ENCODE measurements around the gene FAM110C. TPM values are rescaled to one million over a fixed set of nuclear protein-coding genes. Genes with fewer than 3 reads are reported as not detected.
"Not testable (repeated sequence)": the region's sequence is repeated elsewhere in the genome, so short reads cannot be mapped to it uniquely, and the experiment has no call there.

The FAM110C gene
- total RNA-seq, 2 donors from 2014 or later, result 5.3 to 6.2 TPM

- ATAC-seq; intact Hi-C loops (cut with DNase I); DNase-seq: not testable (repeated sequence)
Observed at GRCh38 chr2:15916-16315, 30.4 kb downstream of the FAM110C start.

- ATAC-seq (peak; percentile 53 to 81), DNase-seq (peak; percentile 53)
- intact Hi-C loops (cut with DNase I), result no loop called here
Observed at GRCh38 chr2:11248-11941, 34.9 kb downstream of the FAM110C start.

DNA sequence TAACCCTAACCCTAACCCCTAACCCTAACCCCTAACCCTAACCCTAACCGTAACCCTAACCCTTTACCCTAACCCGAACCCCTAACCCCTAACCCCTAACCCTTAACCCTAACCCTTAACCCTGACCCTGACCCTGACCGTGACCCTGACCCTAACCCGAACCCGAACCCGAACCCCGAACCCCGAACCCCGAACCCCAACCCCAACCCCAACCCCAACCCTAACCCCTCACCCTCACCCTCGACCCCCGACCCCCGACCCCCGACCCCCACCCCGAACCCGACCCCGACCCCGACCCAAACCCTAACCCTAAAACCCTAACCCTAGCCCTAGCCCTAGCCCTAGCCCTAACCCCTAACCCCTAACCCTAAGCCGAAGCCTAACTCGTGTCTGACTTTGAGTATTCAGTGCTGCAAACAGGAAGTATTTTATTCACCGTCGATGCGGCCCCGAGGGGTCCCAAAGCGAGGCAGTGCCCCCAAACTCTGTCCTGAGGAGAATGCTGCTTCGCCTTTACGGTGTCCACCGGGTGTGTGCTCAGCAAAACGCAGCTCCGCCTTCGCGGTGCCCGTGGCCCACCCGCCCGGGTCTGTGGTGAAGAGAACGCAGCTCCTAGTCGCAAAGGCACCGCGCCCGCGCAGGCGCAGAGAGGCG lies 36.0 kb downstream of the FAM110C start:
- ATAC-seq (peak; percentile 57 to 79), DNase-seq (no peak)
- intact Hi-C loops (cut with DNase I), result no loop called here

Other genes starting within 250 kb of the FAM110C start
- 10 to 100 TPM; 13.8 to 14.0 TPM for gene SH3YL1, start 217.5 kb upstream of the FAM110C start, total RNA-seq
- gene ACP1, start 218.4 kb upstream of the FAM110C start, total RNA-seq, result 10 to 100 TPM; 53.3 to 61.7 TPM
- under 1 TPM; 0.68 to 0.80 TPM for gene ALKAL2, start 241.6 kb upstream of the FAM110C start, total RNA-seq